Glomerular endothelial cell (primary cell): ENCODE results near the gene CFAP57. TPM values are rescaled to one million over a fixed set of nuclear protein-coding genes. Genes with fewer than 3 reads are reported as not detected.
"Not testable (repeated sequence)": the region's sequence is repeated elsewhere in the genome, so short reads cannot be mapped to it uniquely, and the experiment has no call there.

ENCODE experiments used
- DNase-seq: peaks from one replicate; pipeline ENCODE4 v3.0.0-alpha.2; 2011; ENCODE audit warnings: low read depth, low spot score; ENCODE audit errors: extremely low read depth
- total RNA-seq: library from RNA; depleted of rRNA; stranded (reverse); fragments of >200 nt; gene quantifications from 2 replicates; pipeline ENCODE4 v1.2.3, GENCODE V29; 2015

CFAP57 gene
- total RNA-seq, 1 donor from 2014 or later, result 0.23 TPM

DNA sequence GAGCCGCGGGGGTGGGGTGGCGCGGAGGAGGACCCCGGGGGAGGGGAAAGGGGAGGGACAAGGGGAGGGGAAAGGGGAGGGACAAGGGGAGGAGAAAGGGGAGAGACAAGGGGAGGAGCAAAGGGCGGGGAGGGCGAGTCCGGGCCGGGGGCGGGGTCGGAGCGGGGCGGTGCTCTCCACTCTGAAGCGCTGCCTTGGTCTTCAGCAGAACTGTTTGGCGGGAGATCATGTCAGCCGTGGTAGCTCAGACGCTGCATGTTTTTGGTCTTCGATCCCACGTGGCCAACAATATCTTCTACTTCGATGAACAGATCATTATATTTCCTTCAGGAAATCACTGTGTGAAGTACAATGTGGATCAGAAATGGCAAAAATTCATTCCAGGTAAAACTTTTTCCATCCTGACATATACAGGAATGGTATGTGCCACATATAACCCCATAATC, 420 bp downstream of the CFAP57 start:
- DNase-seq, result no peak

DNA sequence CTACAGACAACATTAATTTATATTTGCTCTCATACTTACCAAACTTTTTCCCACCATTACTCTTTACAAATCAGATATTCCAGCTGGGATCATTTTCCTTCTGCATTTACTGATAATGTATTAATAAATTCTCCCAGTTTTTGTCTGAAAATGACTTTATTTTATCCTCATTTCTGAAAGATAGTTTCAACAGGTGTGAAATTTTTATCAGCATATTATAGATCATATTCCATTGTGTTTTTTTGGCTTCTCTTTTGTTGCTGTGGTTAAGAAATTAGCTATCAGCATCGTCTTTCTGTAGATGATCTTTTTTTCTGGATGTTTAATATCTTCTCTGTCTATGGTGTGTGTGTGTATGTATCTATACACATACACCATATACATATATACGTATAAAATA, 2.7 kb downstream of the CFAP57 start:
- no peak for DNase-seq

DNA sequence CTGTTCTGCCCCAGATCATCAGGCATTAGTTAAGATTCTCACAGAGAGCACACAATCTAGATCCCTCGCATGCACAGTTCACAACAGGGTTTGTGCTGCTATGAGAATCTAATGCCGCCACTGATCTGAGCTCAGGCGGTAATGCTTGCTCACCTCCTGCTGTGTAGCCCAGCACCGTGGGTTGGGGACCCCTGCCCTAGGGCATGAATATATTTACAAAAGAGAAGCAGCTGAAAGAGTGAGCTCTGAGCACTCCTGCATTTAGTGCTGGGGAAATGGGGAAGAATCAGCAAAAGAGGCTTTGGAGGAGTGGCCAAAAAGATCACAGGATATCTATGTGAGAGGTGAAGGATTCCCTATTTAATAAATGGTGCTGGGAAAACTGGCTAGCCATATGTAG, 5.6 kb downstream of the CFAP57 start:
- DNase-seq, result no peak

DNA sequence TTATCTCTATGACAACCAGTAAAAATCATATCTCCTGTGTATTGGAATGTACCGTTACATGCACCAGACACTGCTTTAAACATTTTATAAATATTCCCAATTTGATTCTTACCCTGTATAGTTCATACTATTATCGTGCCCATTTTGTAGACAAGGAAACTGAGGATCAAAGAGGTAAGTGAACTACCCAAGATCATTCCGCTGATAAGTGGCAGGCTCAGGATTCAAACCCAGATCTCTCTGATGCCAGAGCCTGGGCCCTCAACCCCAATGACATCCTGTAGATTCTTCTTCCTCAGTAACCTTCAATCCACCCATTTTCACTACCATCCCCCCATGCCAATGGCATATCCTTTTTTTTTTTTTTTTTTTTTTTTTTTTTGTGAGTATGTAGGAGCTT, 12.3 kb downstream of the CFAP57 start:
- no peak for DNase-seq

DNA sequence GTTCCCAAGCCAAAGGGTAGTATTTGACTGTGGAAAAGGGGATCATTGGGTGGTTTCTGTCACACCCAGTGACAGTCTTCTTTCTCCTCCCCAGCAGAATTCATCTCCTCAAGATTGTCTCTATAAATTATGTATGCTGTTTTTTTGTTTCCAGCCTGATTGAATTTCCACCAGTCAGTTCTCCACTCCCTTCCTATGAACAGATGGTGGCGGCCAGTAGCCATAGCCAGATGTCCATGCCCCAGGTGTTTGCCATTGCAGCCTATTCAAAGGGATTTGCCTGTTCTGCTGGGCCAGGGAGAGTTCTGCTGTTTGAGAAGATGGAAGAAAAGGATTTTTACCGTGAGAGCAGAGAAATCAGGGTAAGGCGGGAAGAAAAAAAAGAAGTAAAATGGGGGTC, 12.9 kb downstream of the CFAP57 start:
- DNase-seq, result no peak

DNA sequence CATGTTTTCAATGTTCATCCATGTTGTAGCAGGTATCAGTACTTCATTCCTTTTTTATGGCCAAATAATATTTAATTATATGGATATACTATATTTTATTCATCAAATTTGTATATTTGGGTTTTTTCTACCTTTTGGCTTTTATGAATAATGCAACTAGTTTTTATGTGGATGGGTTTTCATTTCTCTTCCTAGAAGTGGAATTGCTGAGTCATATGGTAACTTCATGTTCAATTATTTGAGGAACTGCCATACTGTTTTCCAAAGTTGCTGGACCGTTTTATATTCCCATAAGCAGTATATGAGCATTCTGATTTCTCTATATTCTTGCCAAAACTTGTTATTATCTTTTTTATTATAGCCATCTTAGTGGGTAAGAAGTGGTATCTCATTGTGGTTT, 16.0 kb downstream of the CFAP57 start:
- DNase-seq, result no peak

DNA sequence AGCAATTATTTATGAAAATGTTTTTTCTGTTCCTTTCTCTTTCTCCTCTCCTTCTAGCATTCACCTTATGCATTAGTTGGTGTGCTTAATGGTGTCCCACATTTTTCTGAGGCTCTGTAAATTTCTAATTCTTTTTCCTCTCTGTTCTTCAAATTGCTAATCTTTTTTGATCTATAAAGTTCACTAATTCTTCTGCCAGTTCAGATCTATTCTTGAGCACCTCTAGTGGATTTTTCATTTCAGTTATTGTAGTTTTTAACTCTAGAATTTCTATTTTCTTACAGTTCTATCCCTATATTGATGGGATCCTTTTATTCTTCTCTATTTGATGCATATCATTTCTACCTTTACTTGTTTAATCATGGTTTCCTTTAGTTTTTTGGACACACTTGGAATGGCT, 22.4 kb downstream of the CFAP57 start:
- DNase-seq, result no peak

DNA sequence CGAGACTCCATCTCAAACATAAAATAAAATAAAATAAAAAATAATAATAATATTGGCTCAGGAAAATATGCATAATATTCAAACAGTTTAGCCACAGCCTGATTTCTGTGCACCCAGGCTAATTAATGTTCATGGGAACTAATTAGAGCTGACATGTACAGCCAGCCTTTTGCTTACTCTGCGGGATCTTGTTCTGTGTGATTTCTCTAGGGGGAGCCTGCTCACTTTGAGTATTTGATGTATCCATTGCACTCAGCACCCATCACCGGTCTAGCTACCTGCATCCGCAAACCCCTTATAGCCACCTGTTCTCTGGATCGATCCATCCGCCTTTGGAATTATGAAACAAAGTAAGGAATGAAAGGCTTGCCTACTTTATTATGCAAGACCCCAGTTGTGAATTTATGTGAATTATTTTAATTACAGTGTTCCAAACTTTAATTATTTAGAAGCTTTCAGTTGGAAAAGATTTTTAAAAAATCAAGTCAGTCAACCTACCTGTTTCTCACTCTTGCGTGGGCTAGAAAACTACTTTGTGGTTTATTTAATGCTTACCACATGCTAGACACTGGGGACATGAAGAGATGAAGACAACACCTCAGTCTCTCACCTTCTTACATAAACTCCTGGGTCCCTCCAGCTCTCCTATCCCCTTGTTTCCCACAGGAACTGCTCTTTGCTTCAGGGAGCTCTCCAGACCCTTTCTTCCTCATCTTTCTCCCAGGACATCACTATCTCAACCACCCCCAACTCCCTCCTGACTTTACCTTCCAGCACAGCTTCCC, 25.4 kb downstream of the CFAP57 start:
- DNase-seq, result no peak

DNA sequence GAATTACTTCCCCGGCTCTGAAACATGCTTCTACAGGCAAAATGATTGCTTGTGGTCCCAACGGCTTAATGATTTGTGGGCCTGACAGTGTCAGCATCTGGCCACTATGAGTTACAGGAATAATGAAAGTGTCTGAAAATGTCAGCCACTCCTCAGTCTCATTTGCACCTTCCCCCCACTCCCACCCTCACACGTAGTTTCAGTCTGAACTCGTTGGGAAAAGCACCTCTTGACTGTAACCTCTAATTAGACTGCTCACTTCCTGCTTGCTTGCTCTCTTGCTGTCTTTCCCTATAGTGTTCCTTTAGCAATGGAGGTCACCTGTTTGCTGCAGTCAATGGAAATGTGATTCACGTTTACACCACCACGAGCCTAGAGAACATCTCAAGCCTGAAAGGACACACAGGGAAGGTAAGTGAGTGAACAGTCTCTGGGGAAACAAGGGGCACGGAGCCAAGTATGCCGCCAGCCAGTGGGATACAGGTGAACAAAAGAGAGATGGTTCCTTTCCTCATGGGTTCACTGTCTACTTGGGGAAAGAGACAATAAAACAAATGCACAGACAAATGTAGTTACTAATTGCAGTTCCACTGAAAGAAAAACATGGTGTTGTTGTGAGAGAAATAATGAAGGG, 27.1 kb downstream of the CFAP57 start:
- no peak for DNase-seq

DNA sequence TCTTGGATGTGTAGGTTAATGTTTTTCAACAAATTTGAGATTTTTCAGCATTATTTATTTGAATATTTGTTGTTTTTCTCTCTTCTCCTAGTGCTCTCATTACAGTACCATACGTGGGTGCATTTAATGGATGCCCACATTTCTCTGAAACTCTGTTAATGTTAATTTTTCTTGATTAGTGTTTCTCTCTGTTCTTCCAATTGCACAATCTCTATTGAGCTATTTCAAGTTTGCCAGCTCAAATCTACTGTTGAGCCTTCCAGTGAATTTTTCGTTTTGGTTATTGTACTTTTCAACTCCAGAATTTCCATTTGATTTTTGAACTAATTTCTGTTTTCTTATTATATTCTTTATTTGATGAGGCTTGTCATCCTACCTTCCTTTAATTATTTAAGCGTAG, 31.7 kb downstream of the CFAP57 start:
- DNase-seq, result no peak

DNA sequence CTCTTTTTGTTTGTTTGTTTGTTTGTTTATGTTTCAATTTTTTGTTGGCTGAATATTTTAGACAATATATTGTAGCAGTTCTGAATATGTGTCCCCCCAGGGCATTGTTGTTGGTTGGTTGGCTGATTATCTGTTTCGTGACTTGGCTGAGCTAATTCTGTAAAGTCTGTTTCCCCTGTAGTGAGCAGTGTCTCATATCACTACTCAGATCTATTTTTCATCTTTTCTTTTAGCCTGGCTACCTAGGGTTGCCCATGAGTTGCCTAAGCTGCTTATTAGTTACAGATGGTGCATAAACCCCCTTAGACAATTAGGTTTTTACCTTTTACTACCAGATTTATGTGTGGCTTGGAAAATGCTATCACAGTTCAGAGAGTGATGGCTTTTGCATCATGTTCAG, 32.3 kb downstream of the CFAP57 start:
- no peak for DNase-seq

DNA sequence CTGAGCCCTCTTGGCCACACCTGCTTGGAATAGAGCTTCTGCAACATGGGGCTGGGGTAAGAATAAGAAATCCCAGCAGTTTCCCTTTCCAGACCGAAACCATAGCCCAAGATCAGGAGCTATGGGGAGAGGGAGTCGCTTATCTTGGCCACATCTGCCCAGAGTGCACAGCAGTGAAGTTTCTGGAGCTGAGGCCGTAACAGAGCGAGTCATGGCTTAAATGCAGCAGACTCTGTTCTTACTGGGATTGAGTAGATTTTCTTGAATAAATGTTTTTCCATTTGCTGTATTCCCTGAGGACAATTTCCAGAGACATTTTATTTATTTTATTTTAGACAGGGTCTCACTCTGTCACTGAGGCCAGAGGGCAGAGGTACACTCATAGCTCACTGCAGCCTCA, 33.5 kb downstream of the CFAP57 start:
- no peak for DNase-seq

DNA sequence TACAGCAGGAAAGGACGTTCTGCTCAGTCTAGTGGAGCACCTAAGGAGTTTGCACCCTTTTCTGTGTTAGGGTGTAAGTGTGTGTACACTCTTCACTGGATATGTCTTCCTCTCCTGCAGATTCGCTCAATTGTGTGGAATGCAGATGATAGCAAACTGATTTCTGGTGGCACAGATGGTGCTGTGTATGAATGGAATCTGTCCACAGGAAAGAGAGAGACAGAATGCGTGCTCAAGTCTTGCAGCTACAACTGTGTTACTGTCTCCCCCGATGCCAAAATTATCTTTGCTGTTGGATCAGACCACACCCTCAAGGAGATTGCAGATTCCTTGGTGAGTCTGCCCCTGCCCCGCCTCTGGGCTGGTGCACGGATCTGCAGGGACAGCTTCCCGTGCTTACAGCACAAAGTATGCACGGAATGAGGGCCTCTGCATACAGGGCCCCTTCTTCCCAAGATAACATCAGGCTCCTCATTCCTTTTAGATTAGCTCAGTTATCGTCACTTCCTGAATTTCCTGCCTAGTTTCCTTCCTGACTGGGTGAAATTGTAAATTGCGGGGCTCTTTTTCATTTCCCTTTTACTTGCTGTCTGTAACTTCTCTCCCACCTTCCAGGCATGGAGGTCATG, 34.6 kb downstream of the CFAP57 start:
- DNase-seq, result peak; percentile 94

DNA sequence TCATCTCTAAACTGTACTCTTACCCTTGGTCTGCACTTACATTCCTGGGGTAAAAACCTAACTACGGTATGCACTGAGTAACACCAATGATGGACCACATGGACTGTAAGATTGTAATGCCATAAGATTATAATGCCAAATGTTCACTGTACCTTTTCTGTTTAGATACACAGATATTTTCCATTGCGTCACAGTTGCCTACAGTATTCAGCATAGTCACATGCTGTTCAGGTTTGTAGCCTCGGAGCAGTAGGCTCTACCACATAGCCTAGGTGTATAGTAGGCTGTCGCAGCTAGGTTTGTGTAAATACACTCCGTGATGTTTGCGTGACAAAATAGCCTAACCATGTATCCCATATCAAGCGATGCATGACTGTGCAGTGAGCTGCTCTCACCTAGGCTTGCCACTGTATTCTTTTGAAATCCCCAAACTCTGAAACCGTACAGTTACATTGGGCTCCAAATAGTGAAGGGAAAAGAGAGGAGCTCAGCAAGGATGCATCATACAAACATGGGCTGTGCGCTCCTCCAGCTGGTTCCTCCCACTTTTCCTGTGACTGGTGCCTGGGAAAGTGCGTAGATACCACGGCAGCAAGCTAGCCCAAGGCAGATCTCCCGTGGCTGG, 35.2 kb downstream of the CFAP57 start:
- DNase-seq, result peak; percentile 68

DNA sequence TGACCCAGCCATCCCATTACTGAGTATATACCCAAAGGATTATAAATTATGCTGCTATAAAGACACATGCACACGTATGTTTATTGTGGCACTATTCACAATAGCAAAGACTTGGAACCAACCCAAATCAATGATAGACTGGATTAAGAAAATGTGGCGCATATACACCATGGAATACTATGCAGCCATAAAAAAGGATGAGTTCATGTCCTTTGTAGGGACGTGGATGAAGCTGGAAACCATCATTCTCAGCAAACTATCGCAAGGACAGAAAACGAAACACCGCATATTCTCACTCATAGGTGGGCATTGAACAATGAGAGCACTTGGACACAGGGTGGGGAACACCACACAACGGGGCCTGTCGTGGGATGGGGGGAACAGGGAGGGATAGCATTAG, 36.1 kb downstream of the CFAP57 start:
- not testable (repeated sequence) for DNase-seq

DNA sequence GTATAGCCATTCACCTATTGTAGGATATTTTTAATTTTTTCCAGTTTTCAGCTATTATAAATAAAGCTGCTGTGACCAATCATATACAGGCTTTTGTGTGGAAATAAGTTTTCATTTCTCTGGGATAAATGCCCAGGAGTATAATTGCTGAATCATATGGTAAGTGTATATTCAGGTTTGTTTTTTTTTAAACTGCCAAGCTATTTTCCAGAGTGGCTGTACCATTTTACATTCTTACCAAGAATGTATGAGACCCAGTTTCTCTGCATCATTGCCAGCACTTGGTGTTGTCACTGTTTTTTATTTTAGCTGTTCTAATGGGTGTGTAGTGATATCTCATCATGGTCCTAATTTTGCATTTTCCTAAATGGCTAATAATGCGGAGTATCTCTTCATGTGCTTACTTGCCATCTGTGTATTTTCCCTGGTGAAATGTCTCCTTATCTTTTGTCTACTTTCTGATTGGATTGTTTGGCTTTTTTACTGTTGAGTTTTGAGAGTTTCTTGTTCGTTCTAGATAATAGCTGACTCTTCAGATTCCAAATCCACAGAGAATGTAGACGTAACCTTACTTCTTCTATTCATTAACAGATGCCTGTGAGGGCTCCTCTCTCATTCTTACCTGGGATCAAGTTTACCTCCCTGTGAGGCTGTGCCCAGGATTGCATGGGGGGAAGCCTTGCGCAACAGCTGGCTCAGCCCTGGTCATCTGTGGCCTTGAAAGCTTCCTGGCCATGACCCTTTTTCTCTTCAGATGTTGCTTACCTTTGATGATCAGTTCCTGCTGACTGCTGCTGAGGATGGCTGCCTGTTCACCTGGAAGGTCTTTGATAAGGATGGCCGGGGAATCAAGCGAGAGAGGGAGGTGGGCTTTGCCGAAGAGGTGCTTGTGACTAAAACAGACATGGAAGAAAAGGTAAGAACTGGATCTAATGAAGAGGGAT, 42.6 kb downstream of the CFAP57 start:
- DNase-seq, result no peak

DNA sequence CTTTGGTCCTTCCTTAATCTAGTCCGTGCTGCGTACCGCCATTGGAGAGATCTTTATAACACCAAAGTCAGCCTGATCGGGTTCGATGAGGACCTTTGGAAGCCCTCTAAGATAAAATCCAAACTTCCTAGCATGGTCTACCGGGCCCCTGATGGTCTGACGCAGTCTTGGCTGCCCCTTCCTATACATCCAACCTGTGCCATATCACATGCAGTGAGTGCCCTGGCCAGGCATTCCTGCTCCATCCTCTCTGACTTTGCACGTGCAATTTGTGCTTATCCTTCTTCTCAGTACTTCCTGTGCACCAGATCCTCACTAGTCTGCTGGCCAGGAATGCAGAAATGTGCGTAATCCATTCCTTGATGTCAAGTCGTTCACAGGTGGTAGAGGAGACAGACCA, 45.6 kb downstream of the CFAP57 start:
- no peak for DNase-seq

DNA sequence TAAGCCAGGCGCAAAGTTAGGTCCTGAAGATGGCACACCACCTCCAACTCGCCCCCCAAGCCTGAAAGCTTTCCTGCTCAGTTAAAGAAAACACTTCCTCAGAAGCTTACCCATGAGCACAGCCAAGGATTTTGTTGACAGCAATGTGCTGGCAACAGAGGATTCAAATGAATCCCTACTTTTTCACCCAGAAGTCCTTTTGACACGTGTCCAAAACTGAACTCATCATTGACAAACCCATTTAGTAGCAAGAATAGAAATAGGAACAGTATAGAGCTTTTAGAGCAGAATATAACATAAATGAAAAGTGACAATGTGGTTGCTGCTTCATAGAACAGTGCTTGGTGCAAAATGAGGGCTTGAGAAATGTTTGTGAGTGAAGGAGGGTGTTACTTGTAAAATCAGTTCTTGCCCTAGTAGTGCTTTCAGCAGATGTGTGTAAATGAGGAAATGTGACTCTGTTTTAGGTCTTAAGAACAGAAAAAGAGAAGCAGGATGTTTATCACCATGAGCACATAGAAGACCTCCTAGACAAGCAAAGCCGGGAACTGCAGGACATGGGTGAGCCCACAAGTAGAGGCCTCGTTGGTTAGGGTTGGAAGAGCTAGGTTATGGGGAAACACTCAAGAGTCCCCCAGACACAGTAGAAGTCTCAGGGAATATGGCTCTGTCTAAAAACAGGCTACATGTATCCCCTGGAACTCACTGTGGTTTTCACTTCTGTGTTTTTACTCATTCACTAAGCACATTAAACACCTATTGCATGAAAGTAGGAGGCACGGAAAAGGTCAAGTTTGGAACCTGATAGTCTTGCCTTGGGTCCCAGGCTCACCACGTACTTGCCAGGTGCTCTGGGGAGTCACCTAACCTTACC, 49.0 kb downstream of the CFAP57 start:
- DNase-seq, result no peak

DNA sequence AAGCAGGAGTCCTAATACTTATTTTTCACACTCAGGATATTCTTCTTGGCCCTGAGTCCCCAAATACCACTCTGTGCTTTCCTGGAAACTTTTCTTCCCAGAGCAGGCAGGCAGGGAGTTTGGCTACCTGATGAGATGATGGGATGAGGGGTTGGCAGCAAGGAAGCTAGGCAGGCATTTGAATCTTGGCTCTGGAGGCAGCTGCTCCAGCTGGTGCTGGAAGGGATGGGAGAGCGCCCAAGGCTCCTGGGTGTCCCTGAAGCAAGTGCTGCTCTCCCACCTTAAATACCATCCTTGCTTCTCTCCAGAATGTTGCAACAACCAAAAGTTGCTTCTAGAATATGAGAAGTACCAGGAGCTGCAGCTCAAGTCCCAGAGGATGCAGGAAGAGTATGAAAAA, 49.7 kb downstream of the CFAP57 start:
- DNase-seq, result no peak

DNA sequence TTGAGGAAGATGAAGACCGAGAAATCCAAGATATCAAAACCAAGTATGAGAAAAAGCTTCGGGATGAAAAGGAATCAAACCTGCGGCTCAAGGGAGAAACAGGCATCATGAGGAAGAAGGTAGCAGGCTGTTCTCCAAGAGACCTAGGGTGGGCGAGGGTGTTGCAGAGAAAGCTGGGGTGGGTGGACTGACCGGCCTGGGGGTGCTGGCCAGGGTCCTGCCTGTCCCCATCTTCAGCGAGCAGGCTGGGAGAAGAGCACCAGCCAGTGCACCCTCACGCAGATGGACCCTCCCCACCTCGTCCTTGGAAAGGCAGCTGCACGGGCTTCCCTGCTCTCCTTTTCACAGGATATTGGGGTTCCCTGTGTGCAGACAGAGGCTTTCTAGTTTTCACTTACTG, 50.7 kb downstream of the CFAP57 start:
- DNase-seq, result no peak
